ENCODE measurements around the gene VPS37B. TPM values are rescaled to one million over a fixed set of nuclear protein-coding genes. Genes with fewer than 3 reads are reported as not detected.
A peak's percentile ranks its signal among the peaks of the same experiment; 100 is the strongest.

The VPS37B gene
- total RNA-seq, 6 experiments from 2014 or later: 26.4 to 33.1 (median 28.1) TPM

DNA sequence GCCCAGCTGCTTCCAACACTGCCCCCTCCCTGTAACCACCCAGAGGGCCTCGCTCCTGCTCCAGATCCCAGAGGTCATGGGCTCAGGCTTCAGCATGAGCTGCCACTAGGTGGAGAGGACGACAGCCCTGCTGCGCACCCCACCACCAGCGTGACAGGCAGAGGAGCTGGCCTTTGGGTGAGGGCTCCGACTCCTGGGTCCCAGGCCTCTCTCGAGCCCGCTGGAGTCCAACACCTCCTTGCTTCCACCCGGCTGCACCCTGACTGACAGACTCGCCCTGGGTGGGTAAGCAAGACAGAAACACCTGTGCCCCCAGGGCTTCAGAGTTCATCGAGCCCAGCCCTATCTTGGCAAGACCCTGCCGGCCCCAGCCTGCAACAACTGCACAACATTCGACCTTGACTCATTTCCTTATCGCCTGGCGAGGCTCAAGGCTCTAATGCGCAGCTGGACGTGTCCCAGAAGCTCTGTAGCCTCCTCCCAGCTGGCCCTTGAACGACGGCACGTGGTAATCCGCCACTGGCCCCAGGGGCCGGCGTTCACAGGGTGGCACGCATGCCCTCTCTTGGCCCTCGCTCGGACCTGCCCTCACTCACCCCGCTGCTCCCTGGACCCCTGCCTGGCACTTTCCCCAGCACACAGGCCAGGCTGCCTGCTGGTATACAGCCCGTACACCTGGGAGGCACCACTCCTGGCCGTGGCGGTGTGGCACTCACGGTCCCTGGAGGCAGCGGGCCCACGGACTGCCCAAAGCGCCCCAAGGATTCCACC, 28.0 kb downstream of the VPS37B start:
- no peak for DNase-seq

DNA sequence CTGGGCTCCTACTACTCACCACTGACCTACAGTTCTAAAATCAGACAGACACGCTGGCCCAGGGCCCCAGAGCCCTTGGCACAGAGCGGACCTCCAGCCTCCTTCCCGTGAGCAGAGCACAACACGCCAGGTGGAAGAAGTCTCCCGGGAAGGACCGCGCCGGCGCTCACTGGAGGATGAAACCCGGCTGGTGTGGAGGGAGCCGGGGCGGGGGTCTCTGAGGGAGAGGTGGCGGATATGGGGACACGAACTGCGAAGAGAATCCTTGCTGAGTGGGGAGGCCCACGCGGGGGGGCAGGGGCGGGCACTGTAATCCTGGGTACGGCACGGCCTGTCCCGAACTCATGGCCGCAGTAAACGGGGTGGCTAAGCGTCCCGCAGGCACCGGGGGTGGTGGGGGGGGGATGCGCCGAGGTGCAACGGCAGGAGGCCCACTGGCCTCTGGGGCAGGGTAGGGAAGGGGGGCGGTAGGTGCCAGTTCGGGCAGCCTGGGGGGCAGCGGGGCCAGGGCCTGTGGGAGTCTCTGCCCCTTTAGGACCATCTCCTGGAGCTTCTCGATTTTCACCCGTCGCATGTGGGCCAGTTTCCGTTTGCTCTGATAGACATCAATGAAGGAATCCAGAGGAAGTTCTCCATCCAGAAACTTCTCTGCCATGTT, 28.8 kb downstream of the VPS37B start:
- no peak for DNase-seq
- Mint-ChIP-seq H3K4me3 (no peak overlapping the region), H3K27me3 (ENCODE audit: insufficient read depth) (peaks cover 1% of the 10 kb centered on the region; the same call in 1 of the 2 replicates), H3K27ac (no peak overlapping the region), H3K9me3 (no peaks in the 10 kb centered on the region), H3K36me3 (ENCODE audit: low read depth) (peaks cover 18% of the 10 kb centered on the region), H3K4me1 (ENCODE audit: low read depth) (peaks cover 20% of the 10 kb centered on the region)
- TF ChIP-seq, protein P1, sequence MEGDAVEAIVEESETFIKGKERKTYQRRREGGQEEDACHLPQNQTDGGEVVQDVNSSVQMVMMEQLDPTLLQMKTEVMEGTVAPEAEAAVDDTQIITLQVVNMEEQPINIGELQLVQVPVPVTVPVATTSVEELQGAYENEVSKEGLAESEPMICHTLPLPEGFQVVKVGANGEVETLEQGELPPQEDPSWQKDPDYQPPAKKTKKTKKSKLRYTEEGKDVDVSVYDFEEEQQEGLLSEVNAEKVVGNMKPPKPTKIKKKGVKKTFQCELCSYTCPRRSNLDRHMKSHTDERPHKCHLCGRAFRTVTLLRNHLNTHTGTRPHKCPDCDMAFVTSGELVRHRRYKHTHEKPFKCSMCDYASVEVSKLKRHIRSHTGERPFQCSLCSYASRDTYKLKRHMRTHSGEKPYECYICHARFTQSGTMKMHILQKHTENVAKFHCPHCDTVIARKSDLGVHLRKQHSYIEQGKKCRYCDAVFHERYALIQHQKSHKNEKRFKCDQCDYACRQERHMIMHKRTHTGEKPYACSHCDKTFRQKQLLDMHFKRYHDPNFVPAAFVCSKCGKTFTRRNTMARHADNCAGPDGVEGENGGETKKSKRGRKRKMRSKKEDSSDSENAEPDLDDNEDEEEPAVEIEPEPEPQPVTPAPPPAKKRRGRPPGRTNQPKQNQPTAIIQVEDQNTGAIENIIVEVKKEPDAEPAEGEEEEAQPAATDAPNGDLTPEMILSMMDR (IDR thresholded peaks at IDR 0.05): no peak

More for the DNA sequence above, 28.0 kb downstream of the VPS37B start:
- Mint-ChIP-seq H3K36me3 (ENCODE audit: low read depth) (peaks cover 18% of the 10 kb centered on the region), H3K27me3 (ENCODE audit: insufficient read depth) (peaks cover 1% of the 10 kb centered on the region; the same call in 1 of the 2 replicates), H3K4me1 (ENCODE audit: low read depth) (peaks cover 28% of the 10 kb centered on the region), H3K27ac (no peak overlapping the region), H3K9me3 (no peaks in the 10 kb centered on the region), H3K4me3 (no peak overlapping the region)
- TF ChIP-seq, protein P1 (IDR thresholded peaks at IDR 0.05): peak; percentile 44

DNA sequence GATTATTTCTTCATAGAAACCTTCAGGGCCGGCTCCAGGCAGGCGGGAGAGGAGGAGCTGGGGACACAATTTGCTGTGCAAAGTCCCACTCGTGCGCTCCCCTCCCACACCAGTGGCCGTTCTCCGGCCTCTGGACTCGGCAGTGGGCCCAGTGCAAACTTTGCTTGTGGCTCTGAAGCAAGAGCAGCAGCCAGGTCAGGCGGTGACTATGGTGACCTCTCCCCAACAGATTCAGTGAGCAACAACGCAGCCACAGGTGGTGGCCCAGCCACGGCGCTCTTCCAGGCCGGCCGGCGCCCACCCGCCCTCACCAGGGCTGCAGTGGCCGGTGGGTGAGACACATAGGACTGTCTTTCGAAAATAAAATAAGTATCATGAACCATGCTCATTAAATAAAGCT, 29.5 kb downstream of the VPS37B start:
- no peaks in the 10 kb centered on the region for H3K9me3 Mint-ChIP-seq
- H3K27ac Mint-ChIP-seq: no peak overlapping the region
- H3K36me3 Mint-ChIP-seq (ENCODE audit: low read depth): peaks cover 18% of the 10 kb centered on the region
- TF ChIP-seq, protein P1 (IDR thresholded peaks at IDR 0.05): no peak
- peaks cover 13% of the 10 kb centered on the region for H3K4me1 Mint-ChIP-seq (ENCODE audit: low read depth)
- no peak overlapping the region for H3K4me3 Mint-ChIP-seq
- peaks cover 1% of the 10 kb centered on the region; the same call in 1 of the 2 replicates for H3K27me3 Mint-ChIP-seq (ENCODE audit: insufficient read depth)
- no peak for DNase-seq

DNA sequence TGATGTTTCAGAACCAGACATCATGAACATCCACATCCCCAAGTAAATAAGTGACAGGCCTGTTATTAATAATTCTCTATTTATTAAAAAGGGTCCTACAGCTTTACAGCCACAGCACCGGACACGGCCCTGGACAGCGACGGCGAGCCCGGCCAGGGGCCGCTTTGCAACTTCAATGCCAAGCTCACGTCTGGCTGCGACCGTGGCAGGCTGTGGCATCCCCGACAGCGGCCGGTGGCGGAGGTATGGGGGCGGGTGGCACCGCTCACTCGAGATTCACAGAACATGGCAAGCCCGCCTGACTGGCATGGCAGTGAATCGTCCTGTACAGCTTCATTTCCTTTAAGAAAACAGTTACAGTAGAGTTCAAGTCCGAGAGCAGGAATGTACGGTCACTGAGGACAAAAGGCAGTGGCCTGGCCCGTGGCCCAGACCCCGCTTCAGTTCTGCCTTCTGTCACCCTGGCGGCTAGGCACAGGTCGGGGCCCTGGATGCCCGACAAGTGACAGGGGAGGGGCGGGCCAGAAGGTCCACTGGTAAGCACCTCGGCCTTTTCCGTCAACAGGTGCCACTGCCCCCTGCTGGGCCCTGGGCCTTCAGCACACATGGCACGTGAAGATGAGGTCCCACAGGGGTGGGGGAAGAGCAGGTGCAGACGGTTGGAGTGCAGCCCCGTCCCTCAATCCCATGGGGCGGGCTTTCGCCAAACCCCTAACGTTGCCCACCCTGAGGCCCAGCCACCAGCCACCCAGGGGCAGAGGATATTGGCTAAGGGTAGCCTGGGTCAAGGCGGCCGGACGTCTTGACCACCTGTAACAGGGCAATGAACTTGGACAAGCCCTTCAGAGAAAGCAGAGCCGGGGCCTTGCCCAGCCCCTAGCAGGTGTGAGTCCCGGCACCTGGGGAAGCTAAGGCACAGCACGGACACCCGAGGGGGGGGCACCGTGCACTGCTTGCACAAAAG, 30.4 kb downstream of the VPS37B start:
- no peak overlapping the region for H3K4me3 Mint-ChIP-seq
- H3K9me3 Mint-ChIP-seq: no peaks in the 10 kb centered on the region
- H3K27ac Mint-ChIP-seq: no peak overlapping the region
- TF ChIP-seq, protein P1 (IDR thresholded peaks at IDR 0.05): peak; percentile 67
- peaks cover 1% of the 10 kb centered on the region; the same call in 1 of the 2 replicates for H3K27me3 Mint-ChIP-seq (ENCODE audit: insufficient read depth)
- peaks cover 5% of the 10 kb centered on the region; the same call in 1 of the 2 replicates for H3K4me1 Mint-ChIP-seq (ENCODE audit: low read depth)
- DNase-seq: no peak
- H3K36me3 Mint-ChIP-seq (ENCODE audit: low read depth): peaks cover 18% of the 10 kb centered on the region

DNA sequence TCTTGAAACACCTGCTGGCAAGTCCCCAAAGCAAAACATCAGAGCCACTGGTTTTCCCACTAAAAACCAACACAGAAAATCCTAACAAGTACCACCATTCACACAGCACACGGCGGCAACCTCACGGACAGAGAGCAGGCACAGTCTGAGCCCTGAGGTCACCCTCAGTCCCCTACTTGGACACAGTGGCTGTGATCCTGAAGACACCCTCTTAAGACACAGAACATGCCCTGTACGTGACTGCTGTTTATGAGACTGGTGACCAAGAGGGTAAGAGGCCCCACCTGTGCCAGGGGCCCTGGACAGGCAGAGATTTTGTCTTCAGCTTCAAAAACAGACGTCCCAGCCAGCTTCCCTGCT, 31.1 kb downstream of the VPS37B start:
- DNase-seq: no peak
- H3K9me3 Mint-ChIP-seq: no peaks in the 10 kb centered on the region
- no peak overlapping the region for H3K4me3 Mint-ChIP-seq
- TF ChIP-seq, protein P1 (IDR thresholded peaks at IDR 0.05): no peak
- peaks cover 4% of the 10 kb centered on the region; the same call in 1 of the 2 replicates for H3K4me1 Mint-ChIP-seq (ENCODE audit: low read depth)
- H3K27ac Mint-ChIP-seq: no peak overlapping the region
- peaks cover 14% of the 10 kb centered on the region for H3K36me3 Mint-ChIP-seq (ENCODE audit: low read depth)
- peaks cover 1% of the 10 kb centered on the region; the same call in 1 of the 2 replicates for H3K27me3 Mint-ChIP-seq (ENCODE audit: insufficient read depth)
